Osteocyte (in vitro differentiated cells): ENCODE measurements around the gene PANK4. TPM values are rescaled to one million over a fixed set of nuclear protein-coding genes. Genes with fewer than 3 reads are reported as not detected.

Experiments used
- DNase-seq: peaks from one replicate; pipeline ENCODE4 v3.0.0; 2021; ENCODE audit warnings: mixed read lengths; ENCODE audit not compliant: unreplicated experiment; ENCODE audit errors: extremely low spot score
- H3K27ac Mint-ChIP-seq: one replicate; pipeline ENCODE4 v1.8.0; 2021; ENCODE audit warnings: mild to moderate bottlenecking, mixed read lengths; ENCODE audit not compliant: unreplicated experiment
- H3K27me3 Mint-ChIP-seq: one replicate; pipeline ENCODE4 v1.8.0; 2021; ENCODE audit warnings: mixed read lengths; ENCODE audit not compliant: unreplicated experiment
- H3K36me3 Mint-ChIP-seq: one replicate; pipeline ENCODE4 v1.8.0; 2021; ENCODE audit warnings: mixed read lengths; ENCODE audit not compliant: unreplicated experiment
- H3K4me1 Mint-ChIP-seq: one replicate; pipeline ENCODE4 v1.8.0; 2021; ENCODE audit warnings: mixed read lengths; ENCODE audit not compliant: unreplicated experiment
- H3K4me3 Mint-ChIP-seq: one replicate; pipeline ENCODE4 v1.8.0; 2021; ENCODE audit warnings: mild to moderate bottlenecking, moderate library complexity, mixed read lengths; ENCODE audit not compliant: unreplicated experiment
- H3K9me3 Mint-ChIP-seq: one replicate; pipeline ENCODE4 v1.8.0; 2021; ENCODE audit warnings: mixed read lengths; ENCODE audit not compliant: unreplicated experiment
- CTCF ChIP-seq: fragments of 200-600 bp; sonication (generic); IDR thresholded peaks from 2 replicates; pipeline ENCODE4 v1.5.0; 2021; ENCODE audit warnings: antibody characterized with exemption, mild to moderate bottlenecking, moderate library complexity
- total RNA-seq: library from RNA; stranded (reverse); gene quantifications from 2 replicates; pipeline ENCODE4 v1.2.1, GENCODE V29; 2021

The PANK4 gene
- total RNA-seq, 1 donor from 2014 or later = 34.4 TPM

- Mint-ChIP-seq H3K27ac (no peak overlapping the region), H3K4me3 (no peak overlapping the region), H3K27me3 (no peaks in the 10 kb centered on the region), H3K4me1 (peaks cover 7% of the 10 kb centered on the region), H3K36me3 (no peaks in the 10 kb centered on the region), H3K9me3 (no peaks in the 10 kb centered on the region)
- peak; percentile 79 for DNase-seq
- TF ChIP-seq CTCF = peak; percentile 30
These were observed 35.8 kb upstream of the PANK4 start for GRCh38 chr1:2561898-2562895.

- Mint-ChIP-seq H3K36me3 (no peaks in the 10 kb centered on the region), H3K4me3 (no peak overlapping the region), H3K27me3 (no peaks in the 10 kb centered on the region), H3K4me1 (peaks cover 11% of the 10 kb centered on the region), H3K27ac (no peak overlapping the region), H3K9me3 (no peaks in the 10 kb centered on the region)
- no peak for TF ChIP-seq CTCF
- no peak for DNase-seq
These were observed 35.0 kb upstream of the PANK4 start for GRCh38 chr1:2561446-2561845.

GRCh38 chr1:2560299-2561073 is 34.1 kb upstream of the PANK4 start:
- H3K36me3 Mint-ChIP-seq = no peaks in the 10 kb centered on the region
- H3K27me3 Mint-ChIP-seq = no peaks in the 10 kb centered on the region
- H3K4me3 Mint-ChIP-seq = no peak overlapping the region
- DNase-seq = no peak
- H3K4me1 Mint-ChIP-seq = peaks cover 15% of the 10 kb centered on the region
- no peak for TF ChIP-seq CTCF
- no peak overlapping the region for H3K27ac Mint-ChIP-seq
- H3K9me3 Mint-ChIP-seq = no peaks in the 10 kb centered on the region

GRCh38 chr1:2559509-2560298 is 33.3 kb upstream of the PANK4 start:
- Mint-ChIP-seq H3K36me3 (no peaks in the 10 kb centered on the region), H3K4me1 (peaks cover 17% of the 10 kb centered on the region), H3K4me3 (no peak overlapping the region), H3K27ac (no peak overlapping the region), H3K27me3 (no peaks in the 10 kb centered on the region), H3K9me3 (no peaks in the 10 kb centered on the region)
- DNase-seq = no peak
- TF ChIP-seq CTCF = no peak
